HepG2 (cell line): ENCODE results near the gene DFFA. TPM values are rescaled to one million over a fixed set of nuclear protein-coding genes. Genes with fewer than 3 reads are reported as not detected.

Experiments
- HDAC1 ChIP-seq: sonication (generic); formaldehyde crosslinking; IDR thresholded peaks from 2 replicates; pipeline ENCODE4 v1.5.1; 2020; ENCODE audit warnings: mild to moderate bottlenecking, missing genetic modification reagents
- HHEX ChIP-seq: IDR thresholded peaks from 2 replicates; pipeline ENCODE4 v1.6.1; 2016; ENCODE audit warnings: control low read depth
- KLF11 ChIP-seq: IDR thresholded peaks from 2 replicates; pipeline ENCODE4 v1.6.1; 2016; ENCODE audit warnings: missing compliant biosample characterization
- MAFF ChIP-seq: IDR thresholded peaks from 2 replicates; pipeline ENCODE4 v1.6.1; 2011; ENCODE audit warnings: low read depth, low read length, improper control_type of control experiment
- MIXL1 ChIP-seq: IDR thresholded peaks from 2 replicates; pipeline ENCODE4 v1.6.1; 2016
- MYC ChIP-seq: sonication (generic); formaldehyde crosslinking; IDR thresholded peaks from 2 replicates; pipeline ENCODE4 v1.9.0; 2021; ENCODE audit warnings: missing genetic modification reagents, borderline replicate concordance
- NFYC ChIP-seq: IDR thresholded peaks from 2 replicates; pipeline ENCODE4 v1.6.1; 2016; ENCODE audit warnings: missing genetic modification reagents, missing compliant biosample characterization
- PCBP2 ChIP-seq: fragments of 200-400 bp; formaldehyde crosslinking; optimal IDR thresholded peaks from 2 replicates; pipeline ENCODE3; 2018; ENCODE audit warnings: low read length, low read depth; ENCODE audit not compliant: poor library complexity, severe bottlenecking
- REPIN1 ChIP-seq: sonication (generic); formaldehyde crosslinking; IDR thresholded peaks from 2 replicates; pipeline ENCODE4 v1.8.0; 2022; ENCODE audit warnings: missing genetic modification reagents, low read depth, mild to moderate bottlenecking, borderline replicate concordance
- TBX3 ChIP-seq: fragments of 450-650 bp; IDR thresholded peaks from 2 replicates; pipeline ENCODE4 v1.6.1; 2017; ENCODE audit warnings: antibody characterized with exemption, mild to moderate bottlenecking, inconsistent platforms, borderline replicate concordance
- ZC3H4 ChIP-seq: sonication (generic); formaldehyde crosslinking; IDR thresholded peaks from 2 replicates; pipeline ENCODE4 v1.4.0; 2020; ENCODE audit warnings: missing genetic modification reagents, borderline replicate concordance
- ZFAT ChIP-seq: sonication (generic); formaldehyde crosslinking; conservative IDR thresholded peaks from 2 replicates; pipeline ENCODE4 v1.8.1; 2023; ENCODE audit warnings: missing genetic modification reagents, inconsistent platforms
- ZMYM2 ChIP-seq: sonication (generic); formaldehyde crosslinking; IDR thresholded peaks from 2 replicates; pipeline ENCODE4 v1.8.0; 2022; ENCODE audit warnings: mild to moderate bottlenecking, missing genetic modification reagents
- ZNF317 ChIP-seq: sonication (generic); formaldehyde crosslinking; IDR thresholded peaks from 2 replicates; pipeline ENCODE4 v1.5.0; 2020; ENCODE audit warnings: mild to moderate bottlenecking, missing genetic modification reagents
- ZNF501 ChIP-seq: sonication (generic); formaldehyde crosslinking; IDR thresholded peaks from 2 replicates; pipeline ENCODE4 v1.5.1; 2020; ENCODE audit warnings: mild to moderate bottlenecking, moderate library complexity, missing genetic modification reagents
- ZNF557 ChIP-seq: sonication (generic); formaldehyde crosslinking; IDR thresholded peaks from 2 replicates; pipeline ENCODE4 v1.4.0; 2020; ENCODE audit warnings: missing genetic modification reagents
- ZNF572 ChIP-seq: sonication (generic); formaldehyde crosslinking; IDR thresholded peaks from 2 replicates; pipeline ENCODE4 v1.5.1; 2020; ENCODE audit warnings: mild to moderate bottlenecking, missing genetic modification reagents
- ZNF724P ChIP-seq: sonication (generic); formaldehyde crosslinking; IDR thresholded peaks from 2 replicates; pipeline ENCODE4 v1.8.0; 2022; ENCODE audit warnings: missing genetic modification reagents, borderline replicate concordance
- ZNF773 ChIP-seq: sonication (generic); formaldehyde crosslinking; IDR thresholded peaks from 2 replicates; pipeline ENCODE4 v1.4.0; 2020; ENCODE audit warnings: missing genetic modification reagents, borderline replicate concordance
- ZNF788 ChIP-seq: sonication (generic); formaldehyde crosslinking; IDR thresholded peaks from 2 replicates; pipeline ENCODE4 v1.5.0; 2020; ENCODE audit warnings: mild to moderate bottlenecking, missing genetic modification reagents, borderline replicate concordance
- polyA plus RNA-seq, 8 experiments: library from polyadenylated mRNA; depleted of rRNA in 3 of 8; stranded (reverse) in 7 of 8; unstranded in 1 of 8; fragments of >200 nt; fragmentation: Illumina TruSeq in 4 of 8; extraction: Trizol in 4 of 8; gene quantifications; 2 replicates each; pipeline versions ENCODE4 v1.2.1 to v1.2.3, GENCODE V29; 2011 to 2016; ENCODE audit warnings: low read depth in 4 of 8, missing spikeins in 1 of 8, mixed read lengths in 1 of 8; ENCODE audit not compliant: insufficient read depth in 1 of 8
- total RNA-seq, 5 experiments: library from RNA; depleted of rRNA; stranded (reverse); fragments of >200 nt; fragmentation: Illumina TruSeq; extraction: Trizol; gene quantifications; 2 replicates each; pipeline ENCODE4 v1.2.3, GENCODE V29; 2016; ENCODE audit warnings: low read depth in 1 of 5
- TF ChIP-seq, protein P1 (sequence below): sonication (generic); formaldehyde crosslinking; IDR thresholded peaks from 2 replicates; pipeline ENCODE4 v1.4.0; 2020; ENCODE audit warnings: mild to moderate bottlenecking, low read depth, missing genetic modification reagents
- TF ChIP-seq, protein P2 (sequence below): sonication (generic); formaldehyde crosslinking; IDR thresholded peaks from 2 replicates; pipeline ENCODE4 v1.4.0; 2020; ENCODE audit warnings: missing genetic modification reagents; ENCODE audit errors: not compliant biosample characterization
- TF ChIP-seq, protein P3 (sequence below): sonication (generic); formaldehyde crosslinking; IDR thresholded peaks from 2 replicates; pipeline ENCODE4 v1.8.1; 2022; ENCODE audit warnings: low read depth, mild to moderate bottlenecking, missing genetic modification reagents
- TF ChIP-seq, protein P4 (sequence below): sonication (generic); formaldehyde crosslinking; IDR thresholded peaks from 2 replicates; pipeline ENCODE4 v1.4.0; 2020; ENCODE audit warnings: missing genetic modification reagents

The DFFA gene
- total and polyA plus RNA-seq, 2 of the 13 experiments (the other 11 are each of a cell fraction or from before 2014, with no cell fraction given), result 16.5 to 33.9 TPM

DNA sequence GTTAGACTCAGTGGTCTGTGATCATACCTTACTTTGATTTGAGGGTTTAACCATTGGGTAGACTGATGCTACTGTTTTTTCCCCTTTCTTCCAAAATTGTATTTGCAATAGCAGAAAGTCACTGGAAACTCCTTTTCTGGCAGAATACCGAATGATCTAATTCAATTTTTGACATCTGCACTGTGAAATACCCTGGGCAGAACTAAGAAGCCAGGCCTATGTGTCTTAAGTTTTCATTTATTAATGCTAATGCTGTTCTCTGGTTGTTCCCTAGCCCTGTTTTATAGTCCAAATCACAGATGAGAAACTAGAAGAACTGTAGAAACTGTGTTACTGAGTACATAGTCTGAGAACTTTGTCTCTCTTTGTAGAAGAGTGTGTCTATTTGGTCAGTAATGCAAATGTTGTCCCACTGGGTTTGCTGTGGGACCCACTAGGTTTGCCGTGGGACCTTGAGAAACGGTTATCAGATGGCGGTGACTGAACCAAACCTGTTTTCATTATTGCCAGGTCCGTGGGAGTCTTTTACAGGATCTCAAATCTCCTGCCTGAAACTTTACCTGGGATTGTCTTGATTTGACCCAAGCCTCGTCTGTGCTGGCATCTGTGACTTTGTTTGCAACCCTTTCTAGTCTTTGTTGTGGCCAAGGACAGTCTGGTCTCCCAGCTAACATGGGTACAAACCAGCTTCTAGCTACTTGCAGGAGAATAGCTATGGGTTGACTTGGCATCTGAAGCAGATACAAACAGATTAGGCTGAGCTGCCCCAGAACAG is 43.8 kb upstream of the DFFA start (continued):
- TF ChIP-seq, protein P1, sequence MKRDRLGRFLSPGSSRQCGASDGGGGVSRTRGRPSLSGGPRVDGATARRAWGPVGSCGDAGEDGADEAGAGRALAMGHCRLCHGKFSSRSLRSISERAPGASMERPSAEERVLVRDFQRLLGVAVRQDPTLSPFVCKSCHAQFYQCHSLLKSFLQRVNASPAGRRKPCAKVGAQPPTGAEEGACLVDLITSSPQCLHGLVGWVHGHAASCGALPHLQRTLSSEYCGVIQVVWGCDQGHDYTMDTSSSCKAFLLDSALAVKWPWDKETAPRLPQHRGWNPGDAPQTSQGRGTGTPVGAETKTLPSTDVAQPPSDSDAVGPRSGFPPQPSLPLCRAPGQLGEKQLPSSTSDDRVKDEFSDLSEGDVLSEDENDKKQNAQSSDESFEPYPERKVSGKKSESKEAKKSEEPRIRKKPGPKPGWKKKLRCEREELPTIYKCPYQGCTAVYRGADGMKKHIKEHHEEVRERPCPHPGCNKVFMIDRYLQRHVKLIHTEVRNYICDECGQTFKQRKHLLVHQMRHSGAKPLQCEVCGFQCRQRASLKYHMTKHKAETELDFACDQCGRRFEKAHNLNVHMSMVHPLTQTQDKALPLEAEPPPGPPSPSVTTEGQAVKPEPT (CRISPR knock-in tag), result no peak
- TF ChIP-seq ZMYM2 (no peak), PCBP2 (no peak), REPIN1 (CRISPR knock-in tag) (no peak), ZC3H4 (no peak), HHEX (CRISPR knock-in tag) (no peak), ZNF788 (no peak), ZNF317 (CRISPR knock-in tag) (no peak), ZNF724P (no peak), ZNF557 (CRISPR knock-in tag) (no peak), ZFAT (CRISPR knock-in tag) (no peak), MYC (CRISPR knock-in tag) (no peak), KLF11 (CRISPR knock-in tag) (no peak), HDAC1 (CRISPR knock-in tag) (peak; percentile 57; the same call in 1 of the 2 replicates), ZNF501 (CRISPR knock-in tag) (peak; percentile 33; the same call in 1 of the 2 replicates), NFYC (CRISPR knock-in tag) (no peak), ZNF572 (CRISPR knock-in tag) (no peak), ZNF773 (CRISPR knock-in tag) (no peak), TBX3 (no peak), MAFF (no peak), MIXL1 (CRISPR knock-in tag) (no peak)
- TF ChIP-seq, protein P2, sequence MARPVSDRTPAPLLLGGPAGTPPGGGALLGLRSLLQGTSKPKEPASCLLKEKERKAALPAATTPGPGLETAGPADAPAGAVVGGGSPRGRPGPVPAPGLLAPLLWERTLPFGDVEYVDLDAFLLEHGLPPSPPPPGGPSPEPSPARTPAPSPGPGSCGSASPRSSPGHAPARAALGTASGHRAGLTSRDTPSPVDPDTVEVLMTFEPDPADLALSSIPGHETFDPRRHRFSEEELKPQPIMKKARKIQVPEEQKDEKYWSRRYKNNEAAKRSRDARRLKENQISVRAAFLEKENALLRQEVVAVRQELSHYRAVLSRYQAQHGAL, result no peak
- TF ChIP-seq, protein P3, sequence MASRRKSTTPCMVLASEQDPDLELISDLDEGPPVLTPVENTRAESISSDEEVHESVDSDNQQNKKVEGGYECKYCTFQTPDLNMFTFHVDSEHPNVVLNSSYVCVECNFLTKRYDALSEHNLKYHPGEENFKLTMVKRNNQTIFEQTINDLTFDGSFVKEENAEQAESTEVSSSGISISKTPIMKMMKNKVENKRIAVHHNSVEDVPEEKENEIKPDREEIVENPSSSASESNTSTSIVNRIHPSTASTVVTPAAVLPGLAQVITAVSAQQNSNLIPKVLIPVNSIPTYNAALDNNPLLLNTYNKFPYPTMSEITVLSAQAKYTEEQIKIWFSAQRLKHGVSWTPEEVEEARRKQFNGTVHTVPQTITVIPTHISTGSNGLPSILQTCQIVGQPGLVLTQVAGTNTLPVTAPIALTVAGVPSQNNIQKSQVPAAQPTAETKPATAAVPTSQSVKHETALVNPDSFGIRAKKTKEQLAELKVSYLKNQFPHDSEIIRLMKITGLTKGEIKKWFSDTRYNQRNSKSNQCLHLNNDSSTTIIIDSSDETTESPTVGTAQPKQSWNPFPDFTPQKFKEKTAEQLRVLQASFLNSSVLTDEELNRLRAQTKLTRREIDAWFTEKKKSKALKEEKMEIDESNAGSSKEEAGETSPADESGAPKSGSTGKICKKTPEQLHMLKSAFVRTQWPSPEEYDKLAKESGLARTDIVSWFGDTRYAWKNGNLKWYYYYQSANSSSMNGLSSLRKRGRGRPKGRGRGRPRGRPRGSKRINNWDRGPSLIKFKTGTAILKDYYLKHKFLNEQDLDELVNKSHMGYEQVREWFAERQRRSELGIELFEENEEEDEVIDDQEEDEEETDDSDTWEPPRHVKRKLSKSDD (CRISPR knock-in tag), result no peak
- TF ChIP-seq, protein P4, sequence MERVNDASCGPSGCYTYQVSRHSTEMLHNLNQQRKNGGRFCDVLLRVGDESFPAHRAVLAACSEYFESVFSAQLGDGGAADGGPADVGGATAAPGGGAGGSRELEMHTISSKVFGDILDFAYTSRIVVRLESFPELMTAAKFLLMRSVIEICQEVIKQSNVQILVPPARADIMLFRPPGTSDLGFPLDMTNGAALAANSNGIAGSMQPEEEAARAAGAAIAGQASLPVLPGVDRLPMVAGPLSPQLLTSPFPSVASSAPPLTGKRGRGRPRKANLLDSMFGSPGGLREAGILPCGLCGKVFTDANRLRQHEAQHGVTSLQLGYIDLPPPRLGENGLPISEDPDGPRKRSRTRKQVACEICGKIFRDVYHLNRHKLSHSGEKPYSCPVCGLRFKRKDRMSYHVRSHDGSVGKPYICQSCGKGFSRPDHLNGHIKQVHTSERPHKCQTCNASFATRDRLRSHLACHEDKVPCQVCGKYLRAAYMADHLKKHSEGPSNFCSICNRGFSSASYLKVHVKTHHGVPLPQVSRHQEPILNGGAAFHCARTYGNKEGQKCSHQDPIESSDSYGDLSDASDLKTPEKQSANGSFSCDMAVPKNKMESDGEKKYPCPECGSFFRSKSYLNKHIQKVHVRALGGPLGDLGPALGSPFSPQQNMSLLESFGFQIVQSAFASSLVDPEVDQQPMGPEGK (CRISPR knock-in tag), result peak; percentile 15; the same call in 1 of the 2 replicates
